Immature natural killer cell (primary cell): ENCODE measurements around the gene IPCEF1. TPM values are rescaled to one million over a fixed set of nuclear protein-coding genes. Genes with fewer than 3 reads are reported as not detected.
"Not testable (repeated sequence)": the region's sequence is repeated elsewhere in the genome, so short reads cannot be mapped to it uniquely, and the experiment has no call there.

ENCODE experiments used
- DNase-seq, 3 donors: peaks; one replicate each; pipeline ENCODE4 v3.0.0; 2022; ENCODE audit warnings: mixed read lengths in 1 of 3
- H3K27ac Mint-ChIP-seq, 6 donors: one replicate each; pipeline ENCODE4 v1.8.0; 2020; ENCODE audit warnings: mixed read lengths in 6 of 6, mild to moderate bottlenecking in 5 of 6, inconsistent platforms in 4 of 6, moderate library complexity in 3 of 6
- H3K27me3 Mint-ChIP-seq, 3 donors: one replicate each; pipeline ENCODE4 v1.8.0; 2020 to 2021; ENCODE audit warnings: low read depth in 3 of 3, mild to moderate bottlenecking in 3 of 3, mixed read lengths in 3 of 3, moderate library complexity in 3 of 3, inconsistent platforms in 1 of 3
- H3K36me3 Mint-ChIP-seq, 3 donors: one replicate each; pipeline ENCODE4 v1.8.0; 2020; ENCODE audit warnings: mixed read lengths in 3 of 3, inconsistent platforms in 2 of 3, mild to moderate bottlenecking in 2 of 3
- H3K4me1 Mint-ChIP-seq, 2 donors: one replicate each; pipeline ENCODE4 v1.8.0; 2020; ENCODE audit warnings: inconsistent platforms in 2 of 2, mild to moderate bottlenecking in 2 of 2, mixed read lengths in 2 of 2, moderate library complexity in 1 of 2
- H3K4me3 Mint-ChIP-seq, 5 donors: one replicate each; pipeline ENCODE4 v1.8.0; 2020; ENCODE audit warnings: mild to moderate bottlenecking in 5 of 5, mixed read lengths in 5 of 5, inconsistent platforms in 3 of 5, moderate library complexity in 3 of 5
- H3K9me3 Mint-ChIP-seq, 6 donors: one replicate each; pipeline ENCODE4 v1.8.0; 2020; ENCODE audit warnings: mild to moderate bottlenecking in 6 of 6, mixed read lengths in 6 of 6, inconsistent platforms in 4 of 6, moderate library complexity in 3 of 6
- polyA plus RNA-seq, 3 donors: library from polyadenylated mRNA; unstranded; fragments of 300-500 nt; fragmentation: Illumina TruSeq; gene quantifications; one replicate each; pipeline ENCODE4 v1.2.3, GENCODE V29; 2021

IPCEF1 gene
- polyA plus RNA-seq, 3 donors from 2014 or later, result 31.2 to 54.3 (median 35.2) TPM

DNA sequence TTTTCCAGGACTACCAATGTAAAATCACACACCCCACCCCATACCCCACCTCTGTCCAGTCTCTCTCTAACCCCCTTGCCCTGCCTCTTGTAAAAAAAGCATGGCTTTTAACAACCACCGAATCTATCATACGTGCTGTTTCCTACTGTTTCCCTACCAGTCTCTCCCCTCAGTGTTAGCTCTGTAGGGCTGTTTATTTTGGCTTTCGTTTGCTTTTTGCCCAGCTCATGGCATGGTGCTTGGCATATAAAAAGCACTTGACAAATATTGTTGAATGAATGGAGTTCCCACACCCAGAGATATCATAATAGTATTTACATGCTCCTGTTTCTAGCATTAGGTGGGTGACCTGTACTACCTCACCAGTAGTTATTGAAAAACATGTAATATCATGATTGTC lies 169.4 kb downstream of the IPCEF1 start:
- Mint-ChIP-seq H3K4me1 (peaks cover 35 to 81% of the 10 kb centered on the region in 2 donors), H3K27ac (peak overlapping the region in 2 of 6 donors; percentile 5 to 16), H3K9me3 (no peaks in the 10 kb centered on the region), H3K27me3 (no peaks in the 10 kb centered on the region), H3K4me3 (no peak overlapping the region), H3K36me3 (peaks cover 16 to 30% (median 18%) of the 10 kb centered on the region in 3 donors)
- no peak for DNase-seq

DNA sequence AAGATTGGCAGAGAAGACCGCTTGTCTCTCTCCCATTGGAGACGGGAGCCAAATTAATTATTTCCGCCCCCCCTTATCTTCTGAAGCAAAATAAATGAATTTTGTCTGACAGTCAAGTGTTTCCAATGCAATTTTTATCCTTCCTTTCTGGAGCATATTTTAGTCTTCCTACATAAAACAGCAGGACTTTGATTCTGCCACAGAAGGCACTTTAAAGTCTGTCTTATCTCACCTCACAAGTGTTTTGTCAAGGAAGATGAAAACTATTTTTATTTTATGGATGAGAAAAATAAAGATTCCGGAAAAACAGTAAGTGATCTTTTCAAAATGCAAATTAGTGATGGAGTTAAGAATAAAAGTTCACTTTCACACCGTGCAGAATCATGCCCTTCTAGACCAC lies 177.2 kb downstream of the IPCEF1 start:
- Mint-ChIP-seq H3K36me3 (peaks cover 8 to 34% (median 18%) of the 10 kb centered on the region in 3 donors), H3K4me1 (peaks cover 51 to 82% of the 10 kb centered on the region in 2 donors), H3K4me3 (no peak overlapping the region), H3K27me3 (peaks cover 0 to 2% (median 0%) of the 10 kb centered on the region in 3 donors), H3K27ac (peak overlapping the region in 2 of 6 donors; percentile 29 to 49), H3K9me3 (no peaks in the 10 kb centered on the region)
- no peak for DNase-seq

DNA sequence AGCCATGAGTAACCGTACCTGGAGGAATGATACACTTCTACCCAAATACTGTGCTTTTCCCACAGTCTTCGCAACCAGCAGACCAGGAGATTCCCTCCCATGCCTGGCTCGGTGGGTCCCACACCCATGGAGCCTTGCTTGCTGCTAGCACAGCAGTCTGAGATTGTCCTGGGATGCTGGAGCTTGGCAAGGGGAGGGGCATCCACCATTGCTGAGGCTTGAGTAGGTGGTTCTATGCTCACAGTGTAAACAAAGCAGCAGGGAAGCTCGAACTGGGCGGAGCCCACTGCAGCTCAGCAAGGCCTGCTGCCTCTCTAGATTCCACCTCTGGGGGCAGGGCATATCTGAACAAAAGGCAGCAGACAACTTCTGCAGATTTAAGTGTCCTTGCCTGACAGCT lies 184.2 kb downstream of the IPCEF1 start:
- not testable (repeated sequence) for H3K4me3 Mint-ChIP-seq, DNase-seq, H3K27me3 Mint-ChIP-seq, H3K9me3 Mint-ChIP-seq
- Mint-ChIP-seq H3K36me3 (peaks cover 11 to 27% (median 14%) of the 10 kb centered on the region in 3 donors), H3K4me1 (peaks cover 82 to 97% of the 10 kb centered on the region in 2 donors), H3K27ac (peak overlapping the region in 2 of 6 donors; percentile 67 to 68)

DNA sequence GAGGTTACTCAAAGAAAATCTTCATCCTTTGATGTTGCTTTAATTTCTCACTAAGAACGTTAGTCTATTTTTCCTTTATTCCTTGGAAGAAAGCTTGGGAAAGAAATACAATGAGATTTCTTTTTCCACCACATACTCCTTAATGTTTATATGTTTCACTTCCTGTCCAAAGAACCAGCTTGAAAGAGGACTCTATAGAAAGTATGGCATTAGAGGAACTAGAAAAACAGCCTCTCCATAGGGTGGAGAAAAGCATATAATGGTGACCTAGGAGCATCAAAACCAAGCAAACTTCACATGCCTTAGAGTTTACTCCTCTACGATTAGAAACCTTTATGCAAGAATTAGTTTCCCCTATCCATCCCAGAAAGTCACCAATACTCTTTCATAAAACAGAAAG lies 186.5 kb downstream of the IPCEF1 start:
- Mint-ChIP-seq H3K4me3 (no peak overlapping the region), H3K4me1 (peaks cover 72 to 97% of the 10 kb centered on the region in 2 donors), H3K27me3 (peaks cover 0 to 2% (median 0%) of the 10 kb centered on the region in 3 donors), H3K9me3 (peaks cover 0 to 2% (median 0%) of the 10 kb centered on the region in 6 donors), H3K36me3 (peaks cover 17 to 20% (median 18%) of the 10 kb centered on the region in 3 donors), H3K27ac (peak overlapping the region in 4 of 6 donors; percentile 0 to 18 (median 8))
- DNase-seq, result no peak

DNA sequence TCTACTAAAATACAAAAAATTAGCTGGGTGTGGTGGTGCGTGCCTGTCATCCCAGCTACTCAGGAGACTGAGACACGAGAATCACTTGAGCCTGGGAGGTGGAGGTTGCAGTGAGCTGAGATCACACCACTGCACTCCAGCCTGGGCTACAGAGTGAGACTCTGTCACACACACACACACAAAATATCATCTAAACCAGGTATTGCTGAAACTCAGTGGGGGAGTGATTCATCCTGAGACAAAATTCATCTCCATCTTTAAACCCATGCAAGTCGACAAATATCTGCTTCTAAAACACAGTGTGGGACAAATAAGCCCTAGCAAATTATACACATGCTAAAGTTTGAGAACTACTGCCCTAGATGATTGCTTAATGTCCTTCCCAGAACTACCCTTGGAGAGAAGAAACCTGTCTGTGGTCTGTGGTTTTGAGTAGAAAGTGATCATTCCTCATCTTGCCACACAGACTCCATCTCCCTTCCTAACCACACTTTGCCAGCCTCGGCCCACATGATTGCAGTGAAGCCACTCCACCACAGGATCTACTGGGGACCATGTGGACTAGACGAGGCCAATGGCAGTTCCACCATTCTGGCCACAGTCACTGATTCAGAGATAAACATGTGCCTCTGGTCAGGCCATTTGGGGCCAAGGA lies 187.3 kb downstream of the IPCEF1 start:
- peaks cover 65 to 91% of the 10 kb centered on the region in 2 donors for H3K4me1 Mint-ChIP-seq
- peak overlapping the region in 1 of 5 donors; percentile 9 for H3K4me3 Mint-ChIP-seq
- peaks cover 0 to 2% (median 0%) of the 10 kb centered on the region in 3 donors for H3K27me3 Mint-ChIP-seq
- H3K9me3 Mint-ChIP-seq, result peaks cover 0 to 2% (median 0%) of the 10 kb centered on the region in 6 donors
- H3K27ac Mint-ChIP-seq, result peak overlapping the region; percentile 12 to 81 (median 28)
- DNase-seq, result no peak
- H3K36me3 Mint-ChIP-seq, result peaks cover 18 to 22% (median 20%) of the 10 kb centered on the region in 3 donors

DNA sequence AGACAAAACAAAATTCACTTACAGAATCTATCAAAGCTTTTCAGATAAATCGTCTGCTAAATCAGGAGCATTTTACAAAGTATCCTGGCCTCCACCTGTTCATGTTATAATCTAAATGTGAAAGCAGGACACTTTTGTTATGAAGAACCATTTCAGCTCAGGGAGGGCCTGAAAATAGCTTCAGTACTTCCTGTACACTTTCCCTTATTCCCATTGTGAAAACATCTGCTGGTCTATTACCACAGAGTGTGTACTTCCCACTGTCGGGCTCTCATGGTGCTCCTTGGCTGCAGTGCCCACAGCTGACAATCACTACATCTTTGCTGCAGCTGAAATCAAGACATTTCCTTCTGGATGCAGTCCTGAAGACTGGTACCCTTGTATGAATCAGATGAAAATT lies 189.5 kb downstream of the IPCEF1 start:
- peaks cover 0 to 2% (median 0%) of the 10 kb centered on the region in 3 donors for H3K27me3 Mint-ChIP-seq
- no peak for DNase-seq
- H3K36me3 Mint-ChIP-seq, result peaks cover 14 to 22% (median 18%) of the 10 kb centered on the region in 3 donors
- H3K27ac Mint-ChIP-seq, result peak overlapping the region in 3 of 6 donors; percentile 37 to 72 (median 43)
- H3K4me3 Mint-ChIP-seq, result no peak overlapping the region
- H3K9me3 Mint-ChIP-seq, result no peaks in the 10 kb centered on the region
- H3K4me1 Mint-ChIP-seq, result peaks cover 43 to 69% of the 10 kb centered on the region in 2 donors

DNA sequence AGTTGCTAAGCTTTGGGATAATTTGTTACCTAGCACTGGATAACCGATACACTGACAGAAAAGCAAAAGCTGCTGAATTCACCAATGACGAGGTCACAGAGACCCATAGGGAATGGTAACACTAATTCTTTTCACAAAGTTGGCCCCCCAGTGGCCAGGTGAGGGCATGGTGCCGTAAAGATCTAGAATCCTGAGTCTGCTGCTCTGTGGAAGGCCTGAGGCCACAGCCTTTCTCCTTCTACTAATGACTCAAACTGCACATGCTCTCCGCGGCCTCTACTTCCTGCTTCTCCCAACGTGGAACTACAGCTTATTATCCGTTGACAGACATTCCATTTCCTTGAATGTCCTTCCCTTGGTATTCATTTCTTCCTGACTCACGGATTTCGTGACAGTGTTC lies 190.5 kb downstream of the IPCEF1 start:
- DNase-seq, result no peak
- H3K36me3 Mint-ChIP-seq, result peaks cover 14 to 22% (median 18%) of the 10 kb centered on the region in 3 donors
- peaks cover 0 to 2% (median 0%) of the 10 kb centered on the region in 3 donors for H3K27me3 Mint-ChIP-seq
- no peak overlapping the region for H3K4me3 Mint-ChIP-seq
- peaks cover 38 to 59% of the 10 kb centered on the region in 2 donors for H3K4me1 Mint-ChIP-seq
- no peaks in the 10 kb centered on the region for H3K9me3 Mint-ChIP-seq
- peak overlapping the region in 1 of 6 donors; percentile 30 for H3K27ac Mint-ChIP-seq

DNA sequence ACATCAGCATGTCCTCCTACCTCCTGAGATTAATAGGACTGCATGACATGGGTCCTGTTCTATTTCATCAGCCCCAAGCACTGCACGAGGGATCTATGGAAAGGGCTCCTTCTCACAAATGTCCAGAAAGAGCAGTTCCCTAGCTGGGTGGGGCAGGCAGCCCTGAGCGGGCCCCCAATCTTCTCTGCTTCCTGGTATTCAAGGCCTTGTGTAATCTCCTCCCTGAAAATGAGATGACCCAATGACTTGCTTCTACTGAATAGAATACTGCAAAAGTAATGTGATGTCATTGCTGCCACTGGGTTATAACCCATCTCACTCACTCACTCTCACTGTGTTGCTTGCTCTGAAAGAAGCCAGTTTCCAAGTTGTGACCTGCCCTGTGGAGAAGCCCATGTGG lies 191.1 kb downstream of the IPCEF1 start:
- Mint-ChIP-seq H3K4me3 (no peak overlapping the region), H3K9me3 (no peaks in the 10 kb centered on the region), H3K36me3 (peaks cover 14 to 25% (median 16%) of the 10 kb centered on the region in 3 donors), H3K4me1 (peaks cover 32 to 53% of the 10 kb centered on the region in 2 donors), H3K27ac (peak overlapping the region in 3 of 6 donors; percentile 30 to 56 (median 32)), H3K27me3 (peaks cover 0 to 2% (median 0%) of the 10 kb centered on the region in 3 donors)
- DNase-seq, result no peak

DNA sequence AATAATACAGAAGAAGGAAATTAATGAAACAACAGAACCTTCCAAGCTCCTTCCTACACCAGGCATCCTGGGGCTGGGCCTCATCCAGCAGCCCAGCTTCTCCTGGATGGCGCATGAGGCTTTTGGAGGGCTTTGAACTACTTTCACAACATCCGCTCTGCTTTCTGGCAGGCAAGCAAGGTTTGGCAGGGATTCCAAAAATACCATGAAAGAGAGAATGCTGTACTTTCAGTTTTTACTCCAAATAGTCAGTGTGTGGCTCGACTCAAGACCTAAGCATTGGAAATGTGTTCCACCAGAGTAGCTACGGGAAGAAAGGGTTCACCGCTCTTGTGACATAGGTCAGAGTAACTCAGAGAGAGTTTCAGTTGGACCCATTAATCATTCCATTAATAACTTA lies 192.2 kb downstream of the IPCEF1 start:
- Mint-ChIP-seq H3K4me1 (peaks cover 22 to 48% of the 10 kb centered on the region in 2 donors), H3K4me3 (no peak overlapping the region), H3K9me3 (no peaks in the 10 kb centered on the region), H3K36me3 (peaks cover 10 to 25% (median 14%) of the 10 kb centered on the region in 3 donors), H3K27me3 (peaks cover 0 to 2% (median 0%) of the 10 kb centered on the region in 3 donors), H3K27ac (peak overlapping the region in 1 of 6 donors; percentile 52)
- no peak for DNase-seq

DNA sequence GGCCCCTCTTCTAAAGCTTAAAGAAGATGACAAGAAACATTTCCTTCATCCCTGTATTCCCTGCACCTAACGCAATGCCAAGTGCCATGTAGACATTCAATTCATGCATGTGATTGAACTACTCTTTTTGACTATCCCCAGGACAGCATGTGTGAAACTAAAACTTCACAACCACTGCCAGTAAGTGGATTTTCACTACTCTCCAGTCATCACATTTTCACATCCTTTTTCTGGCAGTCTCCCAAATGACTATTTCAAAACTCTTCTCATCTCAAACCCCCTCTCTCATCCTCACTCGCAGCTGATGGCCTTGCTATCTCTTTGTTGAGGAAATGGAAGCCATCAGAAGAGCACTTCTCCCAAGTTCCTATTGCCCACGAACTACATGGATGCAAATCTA lies 194.9 kb downstream of the IPCEF1 start:
- H3K4me3 Mint-ChIP-seq, result no peak overlapping the region
- no peaks in the 10 kb centered on the region for H3K9me3 Mint-ChIP-seq
- peaks cover 0 to 2% (median 0%) of the 10 kb centered on the region in 3 donors for H3K27me3 Mint-ChIP-seq
- no peak overlapping the region for H3K27ac Mint-ChIP-seq
- DNase-seq, result no peak
- H3K36me3 Mint-ChIP-seq, result peaks cover 5 to 22% (median 9%) of the 10 kb centered on the region in 3 donors
- peaks cover 36 to 50% of the 10 kb centered on the region in 2 donors for H3K4me1 Mint-ChIP-seq

DNA sequence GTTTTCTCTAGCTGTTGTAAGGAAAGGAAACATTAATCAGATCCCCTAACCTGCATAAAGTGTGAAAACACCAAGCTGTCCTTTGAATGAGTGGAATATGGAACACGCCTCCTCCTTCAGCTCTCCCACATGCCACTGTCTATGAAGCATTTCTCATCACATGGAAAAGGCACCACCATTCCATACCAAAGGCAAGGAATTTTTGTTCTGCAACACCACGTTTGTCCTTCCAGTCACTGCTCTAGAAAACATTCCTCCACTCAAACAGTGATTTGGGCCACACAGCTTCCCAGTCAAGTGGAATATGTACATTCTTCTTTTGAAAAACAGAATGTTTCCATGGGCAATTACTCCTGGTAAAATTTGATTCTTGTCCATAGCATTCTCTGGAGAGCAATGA lies 197.5 kb downstream of the IPCEF1 start:
- DNase-seq, result no peak
- Mint-ChIP-seq H3K27me3 (no peaks in the 10 kb centered on the region), H3K4me1 (peaks cover 43 to 56% of the 10 kb centered on the region in 2 donors), H3K36me3 (peaks cover 0 to 8% (median 0%) of the 10 kb centered on the region in 3 donors), H3K27ac (peak overlapping the region in 5 of 6 donors; percentile 22 to 84 (median 34)), H3K4me3 (no peak overlapping the region), H3K9me3 (no peaks in the 10 kb centered on the region)

DNA sequence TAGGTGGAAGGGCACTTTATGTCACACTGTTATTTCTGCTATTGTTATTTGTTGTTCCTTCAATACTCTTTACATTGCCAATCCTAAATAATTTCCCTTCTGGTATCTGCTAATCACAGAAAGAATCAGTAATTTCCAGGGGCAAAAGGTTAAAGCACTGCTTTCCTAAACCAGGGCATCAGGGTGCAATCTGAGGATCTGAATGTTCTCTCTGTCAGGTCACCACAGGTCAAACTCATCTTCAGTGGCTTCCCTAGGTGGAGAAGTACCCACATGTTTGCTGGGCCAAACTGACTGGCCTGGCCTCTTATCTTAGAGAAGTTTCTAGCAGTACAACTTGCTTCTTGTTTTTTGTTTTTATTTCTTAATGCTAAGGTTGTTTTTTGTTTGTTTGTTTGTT lies 198.9 kb downstream of the IPCEF1 start:
- H3K4me3 Mint-ChIP-seq, result peak overlapping the region; percentile 73 to 88 (median 86)
- H3K4me1 Mint-ChIP-seq, result peaks cover 43 to 56% of the 10 kb centered on the region in 2 donors
- DNase-seq, result no peak
- peaks cover 0 to 8% (median 0%) of the 10 kb centered on the region in 3 donors for H3K36me3 Mint-ChIP-seq
- peak overlapping the region; percentile 71 to 94 (median 93) for H3K27ac Mint-ChIP-seq
- H3K9me3 Mint-ChIP-seq, result no peaks in the 10 kb centered on the region
- no peaks in the 10 kb centered on the region for H3K27me3 Mint-ChIP-seq

DNA sequence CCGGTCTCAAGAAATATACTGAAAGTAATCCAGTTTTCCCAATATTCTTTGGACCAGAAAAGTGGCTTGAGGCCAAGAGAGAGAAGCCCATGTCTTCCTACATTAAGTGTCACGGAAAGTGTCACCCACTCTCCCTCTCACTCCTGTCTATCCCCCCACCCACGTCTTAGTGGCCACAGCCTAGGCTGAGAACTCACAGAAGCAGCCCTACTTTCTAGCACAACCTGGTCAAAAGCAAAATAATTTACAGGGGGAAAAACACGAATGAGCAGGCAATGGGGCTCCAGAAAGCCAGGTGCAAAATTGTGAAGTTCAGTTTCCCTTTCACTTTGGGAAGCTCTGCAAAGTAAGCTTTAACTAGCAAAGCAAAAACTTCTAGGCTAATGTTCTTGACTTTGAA lies 199.5 kb downstream of the IPCEF1 start:
- H3K9me3 Mint-ChIP-seq, result no peaks in the 10 kb centered on the region
- H3K4me1 Mint-ChIP-seq, result peaks cover 43 to 56% of the 10 kb centered on the region in 2 donors
- DNase-seq, result peak in 2 of 3 donors; percentile 29 to 30
- H3K4me3 Mint-ChIP-seq, result peak overlapping the region; percentile 73 to 88 (median 86)
- no peaks in the 10 kb centered on the region for H3K27me3 Mint-ChIP-seq
- peak overlapping the region; percentile 71 to 94 (median 93) for H3K27ac Mint-ChIP-seq
- peaks cover 0 to 8% (median 0%) of the 10 kb centered on the region in 3 donors for H3K36me3 Mint-ChIP-seq
